GM12801 (cell line): ENCODE results near the gene DPH6.

Experiments used
- CTCF ChIP-seq: IDR thresholded peaks from one replicate; pipeline ENCODE4 v1.5.1; 2011; ENCODE audit warnings: control low read depth; ENCODE audit not compliant: insufficient read length; ENCODE audit errors: extremely low read depth

DPH6 gene

GRCh38 chr15:35484231-35484945, 61.6 kb downstream of the DPH6 start:
- no peak for TF ChIP-seq CTCF

- TF ChIP-seq CTCF = no peak
Observed at GRCh38 chr15:35481992-35482391, 64.0 kb downstream of the DPH6 start.

GRCh38 chr15:35481064-35481463, 64.9 kb downstream of the DPH6 start:
- no peak for TF ChIP-seq CTCF

GRCh38 chr15:35479423-35479822, 66.5 kb downstream of the DPH6 start:
- TF ChIP-seq CTCF = no peak

- TF ChIP-seq CTCF = no peak
Observed at GRCh38 chr15:35477312-35478262, 68.4 kb downstream of the DPH6 start.

- no peak for TF ChIP-seq CTCF
Observed at GRCh38 chr15:35471024-35471423, 74.9 kb downstream of the DPH6 start.

- TF ChIP-seq CTCF = no peak
Observed at GRCh38 chr15:35470441-35470840, 75.5 kb downstream of the DPH6 start.
